GM12874 (cell line): ENCODE results near the gene SCP2D1.

ENCODE experiments used
- CTCF ChIP-seq: IDR thresholded peaks from 2 replicates; pipeline ENCODE4 v1.5.1; 2011; ENCODE audit warnings: low read depth, mild to moderate bottlenecking, control low read depth, low read length, moderate library complexity; ENCODE audit not compliant: insufficient read depth

Gene SCP2D1

GRCh38 chr20:18853216-18853615 is 39.6 kb downstream of the SCP2D1 start:
- no peak for TF ChIP-seq CTCF

- no peak for TF ChIP-seq CTCF
Measured at GRCh38 chr20:18853946-18854646, 40.5 kb downstream of the SCP2D1 start.

- no peak for TF ChIP-seq CTCF
Measured at GRCh38 chr20:18855882-18856281, 42.3 kb downstream of the SCP2D1 start.

GRCh38 chr20:18856873-18857272 is 43.3 kb downstream of the SCP2D1 start:
- TF ChIP-seq CTCF, result no peak

GRCh38 chr20:18857640-18858039 is 44.1 kb downstream of the SCP2D1 start:
- no peak for TF ChIP-seq CTCF

GRCh38 chr20:18858816-18859215 is 45.2 kb downstream of the SCP2D1 start:
- TF ChIP-seq CTCF, result no peak
